Activated CD4-positive, alpha-beta T cell treated with anti-CD3 and anti-CD28 coated beads, Interleukin-2, amount 50 U/mL, for 16 hours (primary cell): ENCODE results near the gene COL5A1.

ENCODE experiments used
- DNase-seq: peaks from one replicate; pipeline ENCODE4 v3.0.0-alpha.2; 2020

The COL5A1 gene

GRCh38 chr9:134795446-134795845, 153.8 kb downstream of the COL5A1 start:
- no peak for DNase-seq

DNA sequence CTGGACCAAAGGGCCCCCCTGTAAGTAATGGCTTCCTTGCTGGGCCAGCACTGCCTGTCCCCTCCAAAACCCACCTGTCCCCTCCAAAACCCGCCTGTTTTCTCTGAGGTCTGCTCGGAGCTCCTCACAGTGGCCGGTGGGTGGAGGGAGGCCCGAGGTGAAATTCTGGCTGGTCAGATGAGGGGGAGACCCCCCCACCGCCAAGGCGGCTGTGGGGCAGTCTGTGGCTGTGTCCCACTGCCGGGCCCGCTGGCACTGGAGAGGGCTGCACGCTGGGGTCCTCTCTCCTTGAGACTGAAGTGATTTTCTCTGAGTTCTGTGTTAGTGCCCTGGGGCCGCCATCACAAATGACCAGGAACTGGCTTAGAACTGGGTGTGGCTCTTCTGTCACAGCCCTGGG, 155.3 kb downstream of the COL5A1 start:
- DNase-seq = no peak

- no peak for DNase-seq
These were observed 159.3 kb downstream of the COL5A1 start for GRCh38 chr9:134800791-134801339.

GRCh38 chr9:134802216-134802795, 160.7 kb downstream of the COL5A1 start:
- no peak for DNase-seq

- no peak for DNase-seq
These were observed 163.3 kb downstream of the COL5A1 start for GRCh38 chr9:134804871-134805270.

DNA sequence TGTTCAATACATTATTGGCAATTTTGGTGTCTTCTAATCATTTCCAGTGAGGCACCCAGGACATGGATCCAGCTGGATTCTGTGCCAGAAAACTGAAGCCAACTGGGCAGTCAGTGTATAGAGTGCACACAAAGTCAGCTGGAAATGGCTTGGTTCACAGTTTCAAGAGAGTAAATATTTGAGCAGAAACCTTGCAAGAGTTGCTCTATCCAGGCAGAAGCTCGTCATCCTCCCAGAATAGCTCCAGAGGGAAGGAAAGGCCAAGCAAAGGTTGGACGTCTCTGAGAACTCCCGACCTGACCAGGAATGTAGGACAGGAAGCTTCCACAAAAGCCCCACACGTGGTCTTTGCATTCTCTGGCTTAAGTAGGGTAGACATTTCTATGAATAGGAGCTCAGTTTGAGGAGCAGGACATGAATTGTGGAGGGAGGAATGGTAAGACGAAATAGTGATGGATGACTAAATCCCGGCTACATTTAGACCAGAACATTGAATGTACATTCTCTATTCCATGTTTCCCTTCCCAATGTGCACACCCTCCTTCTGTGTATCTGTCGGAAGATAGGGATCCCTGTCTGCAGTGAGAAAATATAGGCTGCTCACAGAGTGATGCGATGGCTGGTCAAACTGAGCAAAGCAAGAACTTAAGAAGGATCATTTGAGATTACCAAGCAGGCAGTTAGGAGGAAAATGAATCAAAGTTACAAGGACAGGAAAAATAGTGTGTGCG, 166.3 kb downstream of the COL5A1 start:
- DNase-seq = no peak

DNA sequence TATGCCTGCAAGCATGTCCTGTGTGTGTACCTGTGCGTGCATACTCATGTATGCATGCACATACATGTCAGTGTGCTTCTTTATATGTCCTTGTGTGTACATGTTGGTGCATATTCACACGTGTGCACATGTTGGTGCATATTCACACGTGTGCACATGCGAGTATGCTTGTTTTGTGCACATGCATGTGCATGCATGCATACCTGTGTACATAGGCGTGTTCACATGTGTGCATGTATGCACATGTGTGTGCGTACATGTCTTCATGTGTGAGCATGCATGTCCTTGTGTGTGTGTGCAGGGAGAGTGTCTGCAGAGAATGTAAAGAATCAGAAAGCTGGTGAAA, 166.8 kb downstream of the COL5A1 start:
- no peak for DNase-seq

DNA sequence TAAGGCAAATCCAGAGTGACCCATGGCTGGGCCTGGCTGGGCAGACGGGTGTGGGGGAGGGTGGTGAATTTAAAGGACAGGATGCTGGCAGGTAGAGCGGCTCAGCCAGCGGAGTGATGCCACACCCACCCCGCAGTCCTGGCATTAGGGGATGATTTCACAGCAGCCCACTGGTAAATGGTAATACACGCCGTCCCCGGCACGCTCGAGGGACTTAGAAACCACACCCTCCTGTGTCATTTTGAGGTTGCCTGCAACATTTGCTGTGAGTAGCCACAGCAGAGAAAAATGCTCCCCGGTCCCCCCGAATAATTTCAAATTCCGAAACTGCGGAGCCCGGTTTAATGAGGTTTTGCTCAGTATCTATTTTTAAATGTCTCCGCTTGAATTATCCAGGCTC, 167.7 kb downstream of the COL5A1 start:
- no peak for DNase-seq

DNA sequence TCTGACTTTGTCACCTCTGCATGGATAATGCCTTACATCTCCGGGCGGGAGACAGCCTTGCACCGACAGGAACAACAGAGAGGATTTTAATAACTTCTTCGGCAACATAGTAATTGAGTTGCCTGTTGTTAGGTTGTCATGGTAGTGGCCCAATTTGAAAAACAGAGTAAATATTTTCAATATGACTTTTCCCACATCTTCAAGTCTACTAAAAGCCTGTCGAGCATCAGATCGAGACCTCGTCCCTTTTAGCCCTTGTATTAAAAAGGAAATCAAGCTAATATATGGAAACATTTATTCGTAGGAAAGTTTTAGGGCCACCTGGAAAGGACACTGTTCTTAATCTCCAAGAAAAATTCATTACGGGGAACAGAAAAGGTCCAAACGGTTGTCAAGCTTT, 168.2 kb downstream of the COL5A1 start:
- no peak for DNase-seq

DNA sequence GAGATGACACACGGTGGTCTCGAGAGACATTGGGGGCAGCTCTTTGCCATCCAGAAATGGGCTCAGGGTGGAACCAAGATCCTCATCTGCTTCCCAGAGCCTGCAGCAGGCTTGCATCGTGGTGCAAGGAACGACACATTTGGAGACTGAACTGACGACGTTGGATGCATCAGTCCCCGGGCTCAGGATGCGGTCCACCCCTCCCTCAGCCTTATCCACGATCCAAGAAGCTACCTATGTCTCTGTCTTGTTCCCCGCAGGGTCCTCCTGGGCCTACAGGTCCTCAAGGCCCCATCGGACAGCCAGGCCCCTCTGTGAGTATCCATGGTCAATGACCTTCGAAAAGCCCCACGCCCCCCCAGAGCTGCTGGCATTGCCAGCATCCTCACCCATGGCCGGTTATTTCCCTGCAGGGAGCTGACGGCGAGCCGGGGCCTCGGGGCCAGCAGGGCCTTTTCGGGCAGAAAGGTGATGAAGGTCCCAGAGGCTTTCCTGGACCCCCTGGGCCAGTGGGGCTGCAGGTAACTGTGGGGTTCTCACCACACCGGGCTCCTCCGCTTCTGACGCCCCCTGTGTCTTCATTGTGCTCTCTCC, 169.6 kb downstream of the COL5A1 start:
- no peak for DNase-seq

GRCh38 chr9:134811673-134812342, 170.2 kb downstream of the COL5A1 start:
- no peak for DNase-seq

GRCh38 chr9:134812343-134812673, 170.7 kb downstream of the COL5A1 start:
- no peak for DNase-seq

DNA sequence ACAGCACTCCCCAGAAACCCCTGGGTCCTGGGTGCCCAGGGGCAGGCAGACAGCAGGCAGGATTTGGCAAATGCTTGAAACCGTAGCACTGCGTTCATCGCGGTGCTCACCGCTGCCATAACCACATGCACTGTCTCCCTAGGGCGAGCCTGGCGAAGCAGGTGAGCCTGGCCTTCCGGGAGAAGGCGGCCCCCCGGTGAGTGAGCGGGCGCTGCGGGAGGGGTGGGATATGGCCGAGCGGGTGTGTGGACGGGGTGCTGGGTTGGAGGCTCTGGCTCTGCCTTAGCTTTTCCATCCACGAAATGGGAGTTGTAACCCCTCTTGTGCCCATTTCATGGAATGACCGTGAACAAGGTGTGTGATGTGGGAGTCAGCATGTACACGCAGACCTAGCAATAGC, 172.2 kb downstream of the COL5A1 start:
- no peak for DNase-seq

DNA sequence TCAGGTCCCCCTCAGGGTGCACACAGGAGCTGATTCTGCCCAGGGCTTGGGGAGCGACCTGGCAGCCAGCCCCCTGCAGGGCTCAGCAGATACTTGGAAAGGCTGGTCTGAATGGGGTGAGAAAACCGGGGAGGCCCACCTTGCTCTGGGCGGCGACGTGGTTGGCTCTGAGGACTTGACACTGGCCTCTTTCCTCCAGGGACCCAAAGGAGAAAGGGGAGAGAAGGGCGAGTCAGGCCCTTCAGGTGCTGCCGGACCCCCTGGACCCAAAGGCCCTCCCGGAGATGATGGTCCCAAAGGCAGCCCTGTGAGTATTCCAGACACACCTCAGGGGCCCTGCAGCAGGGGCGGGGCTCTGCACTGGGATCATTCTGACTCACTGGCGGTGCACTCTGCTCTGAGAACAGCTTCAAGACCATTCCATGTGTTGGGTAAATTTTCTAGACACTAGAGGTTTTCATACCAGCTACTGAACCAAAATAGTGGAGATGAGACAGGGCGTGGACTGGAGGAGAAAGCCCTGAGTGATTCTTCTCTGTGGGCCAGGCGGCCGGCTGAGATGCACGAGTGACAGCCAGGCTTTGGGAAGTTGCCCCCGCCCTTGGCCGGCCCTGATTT, 173.1 kb downstream of the COL5A1 start:
- DNase-seq = no peak

- DNase-seq = no peak
These were observed 174.0 kb downstream of the COL5A1 start for GRCh38 chr9:134815435-134816214.

GRCh38 chr9:134816264-134816663, 174.7 kb downstream of the COL5A1 start:
- no peak for DNase-seq

- no peak for DNase-seq
These were observed 176.5 kb downstream of the COL5A1 start for GRCh38 chr9:134818000-134818568.

- DNase-seq = no peak
These were observed 177.0 kb downstream of the COL5A1 start for GRCh38 chr9:134818591-134818990.

- DNase-seq = no peak
These were observed 179.3 kb downstream of the COL5A1 start for GRCh38 chr9:134820901-134821300.

GRCh38 chr9:134822541-134822940, 180.9 kb downstream of the COL5A1 start:
- no peak for DNase-seq

GRCh38 chr9:134823623-134824022, 182.0 kb downstream of the COL5A1 start:
- DNase-seq = no peak

GRCh38 chr9:134824583-134824982, 183.0 kb downstream of the COL5A1 start:
- DNase-seq = no peak
